Left renal cortex interstitium (tissue), 4 donors: ENCODE measurements around the gene TMEM175. TPM values are rescaled to one million over a fixed set of nuclear protein-coding genes. Genes with fewer than 3 reads are reported as not detected.

Source experiments
- DNase-seq, 4 donors: peaks; one replicate each; pipeline ENCODE4 v3.0.0-alpha.2; 2013; ENCODE audit warnings: low read depth in 4 of 4, low spot score in 2 of 4, missing footprints in 1 of 4
- polyA plus RNA-seq, 4 donors: library from polyadenylated mRNA; unstranded; fragments of 120-200 nt; gene quantifications; one replicate each; pipeline ENCODE4 v1.2.1, GENCODE V29; 2013; ENCODE audit not compliant: insufficient read length in 4 of 4

TMEM175 gene
- polyA plus RNA-seq, 4 donors, result 23.1 to 32.3 (median 27.3) TPM

DNA sequence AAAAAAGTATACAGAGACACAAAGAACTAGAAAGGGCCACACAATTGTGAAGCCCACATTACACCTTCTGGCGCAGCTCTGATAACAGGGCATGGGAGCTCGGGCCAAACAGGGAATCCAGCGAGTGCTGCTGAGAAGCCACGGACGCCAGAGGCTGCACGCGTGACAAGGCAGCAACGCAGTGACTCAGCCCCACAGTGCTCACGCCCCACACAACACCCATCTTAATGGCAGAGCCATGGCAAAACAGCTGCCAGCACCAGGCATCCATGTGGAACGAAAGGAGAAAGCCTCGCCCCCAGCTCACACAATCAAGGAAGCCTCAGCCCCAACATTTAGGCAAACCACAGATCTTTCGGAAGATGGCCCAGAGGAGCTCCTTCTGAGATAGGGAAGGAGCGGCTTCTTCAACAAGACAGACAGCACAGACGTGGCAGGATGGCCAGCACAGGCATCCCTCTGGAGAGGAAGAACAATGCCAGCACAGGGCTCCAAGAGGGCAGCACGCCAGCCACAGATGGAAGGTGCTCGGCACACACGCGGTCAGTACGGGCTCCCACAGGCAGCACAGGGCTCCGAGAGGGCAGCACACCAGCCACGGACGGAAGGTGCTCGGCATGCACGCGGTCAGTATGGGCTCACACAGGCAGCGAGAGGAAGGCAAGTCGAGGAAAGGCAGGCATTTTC is 33.2 kb upstream of the TMEM175 start:
- DNase-seq, result no peak

DNA sequence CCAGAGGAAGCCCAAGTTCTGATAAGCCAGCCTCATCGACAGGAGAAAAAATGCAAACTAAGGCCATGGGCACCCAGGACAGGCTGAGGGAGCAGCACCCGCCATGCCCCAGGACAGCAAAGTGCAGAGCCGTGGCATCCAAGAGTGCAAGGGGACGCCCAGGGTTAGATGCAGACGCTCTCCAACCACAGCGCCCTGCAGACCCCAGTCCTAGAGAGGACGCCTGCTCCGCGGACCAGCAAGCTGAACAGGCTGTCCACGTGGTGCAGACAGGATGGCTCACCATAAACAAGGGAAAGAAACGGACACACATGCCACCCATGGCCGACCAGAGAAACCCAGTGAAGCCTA is 32.7 kb upstream of the TMEM175 start:
- no peak for DNase-seq

DNA sequence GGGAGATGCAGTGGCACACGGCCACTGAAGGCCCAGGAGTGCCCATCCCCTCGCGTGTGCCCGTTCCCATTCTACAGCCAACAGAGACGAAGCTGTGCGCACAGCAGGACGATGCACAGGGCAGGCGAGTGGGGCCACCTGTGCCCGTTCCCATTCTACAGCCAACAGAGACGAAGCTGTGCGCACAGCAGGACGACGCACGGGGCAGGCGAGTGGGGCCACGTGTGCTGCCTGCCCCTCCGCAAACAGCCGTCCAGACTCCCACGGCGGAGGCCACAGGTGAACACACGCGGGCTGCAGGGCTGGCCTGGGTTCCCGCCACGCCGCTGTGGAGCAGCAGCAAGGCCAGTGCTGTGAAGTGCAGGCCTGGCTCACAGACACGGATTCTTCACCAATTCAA is 32.2 kb upstream of the TMEM175 start:
- no peak for DNase-seq

DNA sequence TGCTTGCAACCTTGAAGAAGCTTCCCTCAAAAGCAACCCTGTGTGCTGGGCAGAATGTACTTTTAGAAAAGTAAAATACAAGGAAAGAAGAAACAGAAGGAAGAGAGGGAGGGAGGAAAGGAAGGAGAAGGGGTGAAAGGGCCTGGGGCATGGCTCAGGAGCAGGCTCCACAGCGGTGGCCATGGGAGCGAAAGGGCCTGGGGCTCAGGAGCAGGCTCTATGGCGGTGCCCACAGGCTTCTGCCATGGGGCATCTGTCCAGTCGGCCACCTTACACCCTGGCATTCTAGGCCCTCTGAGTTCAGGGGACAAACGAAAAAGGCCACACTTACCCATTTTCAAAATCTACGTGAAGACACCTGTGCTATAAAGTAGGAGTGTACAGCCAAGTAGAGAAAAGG is 31.5 kb upstream of the TMEM175 start:
- DNase-seq, result no peak

DNA sequence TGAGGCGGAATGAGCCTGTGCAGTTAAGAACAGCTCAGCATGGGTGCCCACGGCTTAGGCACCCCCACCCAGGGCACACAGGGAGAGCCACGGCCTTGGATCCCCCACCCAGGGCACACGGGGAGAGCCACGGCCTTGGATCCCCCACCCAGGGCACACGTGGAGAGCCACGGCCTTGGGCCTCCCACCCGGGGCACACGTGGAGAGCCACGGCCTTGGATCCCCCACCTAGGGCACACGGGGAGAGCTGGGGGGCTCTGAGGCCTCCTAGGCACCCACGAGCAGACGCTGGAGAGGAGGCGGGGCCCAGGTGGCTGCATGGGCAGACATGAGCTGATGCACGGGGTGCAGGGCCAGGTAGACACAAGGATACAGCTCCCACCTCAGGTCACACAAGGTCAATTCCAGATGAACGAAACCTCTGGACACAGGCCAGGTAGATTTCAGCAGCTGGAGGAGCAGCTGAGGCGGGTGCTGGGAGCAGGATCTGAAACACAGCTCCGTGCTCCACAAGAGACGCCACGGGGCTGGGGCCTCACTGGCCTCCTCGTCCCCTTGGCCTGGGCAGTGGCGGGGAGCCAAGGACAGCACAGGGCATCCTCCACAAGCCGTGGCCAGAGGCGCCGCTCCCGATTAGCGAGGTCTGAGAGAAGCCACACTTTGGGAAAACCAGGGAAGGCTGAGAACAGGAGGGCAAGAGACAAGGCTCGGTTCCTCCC is 30.9 kb upstream of the TMEM175 start:
- DNase-seq, result no peak

DNA sequence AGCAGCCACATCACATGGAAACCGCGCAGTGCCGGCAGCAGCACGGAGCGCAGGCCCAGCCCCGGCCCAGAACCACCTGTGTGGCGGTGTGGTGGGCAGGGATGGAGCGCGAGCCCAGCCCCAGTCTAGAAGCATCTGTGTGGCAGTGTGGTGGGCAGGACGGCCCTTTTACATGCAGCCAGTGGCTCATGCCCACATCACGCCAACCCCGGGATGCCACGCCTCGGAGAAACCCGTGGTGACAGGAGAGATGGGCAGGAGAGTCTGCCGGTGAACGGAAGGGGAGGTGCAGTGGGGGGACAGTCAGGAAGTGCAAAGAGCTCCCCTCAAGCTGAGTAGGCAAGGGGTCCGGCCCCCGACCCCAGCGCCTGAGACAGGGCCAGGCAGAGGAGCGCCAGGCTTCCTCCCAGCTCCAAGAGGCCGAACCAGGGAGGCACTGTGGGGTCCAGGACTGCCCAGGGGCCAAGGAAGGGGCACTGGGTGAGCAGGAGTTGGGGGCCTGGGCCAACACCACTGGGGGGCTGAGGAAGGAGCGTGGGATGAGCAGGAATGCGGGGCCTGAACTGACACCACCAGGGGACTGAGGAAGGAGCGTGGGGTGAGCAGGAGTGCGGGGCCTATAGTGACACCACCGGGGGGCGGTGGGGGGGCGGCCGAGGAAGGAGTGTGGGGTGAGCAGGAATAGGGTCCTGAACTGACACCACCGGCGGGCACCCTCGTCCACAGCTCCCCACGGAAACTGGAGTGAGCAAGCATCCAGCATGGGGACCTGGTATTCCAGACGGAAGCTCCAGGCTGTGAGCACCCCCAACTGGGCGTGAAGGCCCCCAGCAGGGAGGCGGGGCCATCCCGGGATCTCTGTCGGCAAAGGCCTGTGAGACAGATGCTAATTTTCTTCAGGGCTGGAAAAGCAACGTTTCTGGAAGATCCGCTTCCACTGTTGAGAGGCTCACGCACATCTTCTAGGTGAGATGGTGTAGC is 28.9 kb upstream of the TMEM175 start:
- DNase-seq, result no peak

DNA sequence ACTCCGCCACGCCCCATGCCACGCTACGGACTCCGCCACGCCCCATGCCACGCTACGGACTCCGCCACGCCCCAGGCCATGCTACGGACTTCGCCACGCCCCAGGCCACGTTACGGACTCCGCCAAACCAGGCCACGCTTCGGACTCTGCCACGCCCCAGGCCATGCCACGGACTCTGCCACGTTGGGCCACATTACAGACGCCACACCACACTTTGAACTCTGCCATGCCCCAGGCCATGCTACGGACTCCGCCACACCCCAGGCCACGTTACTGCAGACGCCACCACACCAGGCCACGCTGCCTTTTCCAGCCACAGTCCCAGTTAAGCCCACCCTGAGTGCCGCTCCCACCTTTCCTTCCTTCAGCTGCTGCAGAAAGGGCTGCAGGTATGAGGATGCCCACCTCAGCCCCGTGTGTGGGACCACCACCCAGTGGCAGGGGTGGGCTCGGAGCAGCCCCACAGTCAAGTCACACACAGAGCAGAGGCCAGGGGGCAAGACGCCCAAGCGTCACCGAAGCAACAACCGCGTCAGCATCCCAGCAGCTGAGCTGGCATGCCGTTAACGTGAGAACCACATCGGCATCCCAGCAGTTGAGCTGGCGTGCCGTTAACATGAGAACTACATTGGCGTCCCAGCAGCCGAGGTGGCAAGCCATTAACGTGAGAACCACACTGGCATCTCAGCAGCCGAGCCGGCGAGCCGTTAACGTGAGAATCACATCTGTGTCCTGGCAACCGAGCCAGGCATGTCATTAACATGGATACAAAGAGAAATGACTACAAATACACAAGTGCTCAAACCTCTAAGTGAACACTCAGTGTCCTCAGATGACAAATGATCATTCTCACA is 26.5 kb upstream of the TMEM175 start:
- DNase-seq, result no peak

DNA sequence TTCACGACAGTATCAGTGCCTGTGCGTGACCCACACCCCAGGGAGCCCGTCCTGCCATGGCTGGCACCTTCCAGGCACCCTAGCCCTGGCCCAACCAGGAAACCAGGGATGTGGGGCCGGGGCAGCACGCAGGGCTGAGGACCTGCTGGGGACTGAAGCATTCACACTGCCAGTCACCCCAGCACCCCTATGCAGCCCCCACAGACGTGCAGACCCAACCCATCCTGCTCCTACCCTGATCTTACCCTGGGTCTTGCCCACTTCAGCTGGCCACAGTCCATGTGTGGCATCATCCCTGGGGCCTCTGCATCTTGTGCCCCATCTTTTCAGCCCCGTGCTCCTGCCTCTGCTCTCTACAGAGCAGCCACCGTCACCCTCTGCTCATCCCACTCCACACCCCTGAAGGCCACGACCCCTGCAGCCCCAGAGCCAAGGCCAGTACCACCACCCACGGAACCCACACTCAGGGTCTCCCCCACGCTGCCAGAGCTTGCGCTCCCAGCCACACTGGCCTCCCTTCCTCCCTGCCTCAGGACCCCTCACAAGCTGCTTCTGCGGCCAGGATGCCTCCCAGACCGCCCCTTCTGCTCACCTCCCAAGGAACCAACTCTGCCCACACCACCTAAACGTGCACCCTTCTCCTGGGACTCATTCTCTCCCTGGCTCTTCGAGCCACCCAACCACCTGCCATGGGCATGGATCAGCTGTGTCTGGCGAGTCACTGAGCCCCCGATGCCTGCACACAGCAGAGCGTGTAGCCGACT is 25.7 kb upstream of the TMEM175 start:
- DNase-seq, result no peak

DNA sequence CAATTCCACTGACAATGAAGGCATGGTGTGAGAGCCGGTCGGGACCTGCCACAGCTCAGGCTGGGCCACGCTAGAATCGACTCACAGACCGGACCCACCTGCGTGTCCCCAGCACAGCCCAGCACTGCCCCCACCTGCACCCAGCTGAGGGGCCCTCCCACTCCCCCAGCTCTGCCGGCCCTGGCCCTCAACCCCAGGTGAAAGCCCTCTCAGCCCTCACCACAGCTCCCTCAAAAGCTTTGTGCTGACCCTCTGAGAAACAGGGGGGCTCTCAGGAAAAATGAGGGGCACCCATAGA is 25.2 kb upstream of the TMEM175 start:
- no peak for DNase-seq

DNA sequence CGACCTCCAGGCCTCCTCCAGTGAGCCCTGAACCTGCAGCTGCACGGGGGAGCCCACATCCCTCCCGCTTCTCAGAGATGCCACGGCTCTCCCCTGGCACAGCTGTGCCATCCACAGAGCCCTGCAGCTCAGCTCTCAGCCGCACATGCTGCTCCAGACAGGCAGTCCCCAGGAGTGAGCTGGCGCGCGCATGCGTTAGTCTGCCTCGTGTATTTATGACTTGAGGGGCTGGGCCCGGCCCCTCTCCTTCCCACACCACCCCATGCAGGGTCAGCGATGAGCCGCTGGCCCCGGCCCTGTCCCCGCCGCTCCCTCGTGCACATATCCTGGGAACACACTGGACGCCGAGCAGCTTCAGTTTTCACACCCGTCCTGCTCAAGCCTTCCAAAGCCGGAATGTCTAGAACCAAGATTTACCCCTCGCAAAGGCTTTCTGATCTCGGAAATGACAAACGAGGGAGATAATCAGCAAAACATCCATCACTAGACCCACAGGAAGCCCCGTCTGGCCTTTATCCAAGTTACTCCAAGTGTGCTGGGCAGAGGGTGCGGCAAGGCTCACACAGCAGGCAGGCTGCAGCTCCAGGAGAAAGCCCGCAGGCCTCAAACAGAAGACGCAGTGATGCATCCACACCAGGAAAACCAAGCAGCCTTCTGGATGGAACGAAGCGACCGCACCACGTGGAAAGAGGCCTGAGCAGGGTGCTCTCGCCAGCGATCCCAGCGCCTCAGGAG is 24.4 kb upstream of the TMEM175 start:
- DNase-seq, result no peak

DNA sequence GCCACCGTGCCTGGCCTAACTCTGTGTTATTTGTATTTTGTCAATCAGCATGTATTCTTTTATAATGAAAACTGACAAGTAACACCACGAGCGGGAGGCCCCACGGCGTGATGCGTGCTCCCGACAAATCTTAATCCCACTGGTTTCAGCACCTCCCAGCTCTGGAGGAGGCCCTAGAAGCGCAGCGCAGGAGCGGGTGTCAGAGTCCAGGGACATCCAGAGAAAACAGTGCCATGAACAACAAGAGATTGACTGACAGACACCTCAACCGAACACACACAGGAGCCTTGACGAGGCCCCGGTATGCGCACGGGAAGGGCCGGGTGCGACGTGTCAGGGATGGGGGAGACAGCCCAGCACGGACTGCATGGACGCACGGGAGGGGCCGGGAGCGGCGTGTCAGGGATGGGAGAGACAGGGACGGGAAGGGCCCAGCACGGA is 23.1 kb upstream of the TMEM175 start:
- no peak for DNase-seq

DNA sequence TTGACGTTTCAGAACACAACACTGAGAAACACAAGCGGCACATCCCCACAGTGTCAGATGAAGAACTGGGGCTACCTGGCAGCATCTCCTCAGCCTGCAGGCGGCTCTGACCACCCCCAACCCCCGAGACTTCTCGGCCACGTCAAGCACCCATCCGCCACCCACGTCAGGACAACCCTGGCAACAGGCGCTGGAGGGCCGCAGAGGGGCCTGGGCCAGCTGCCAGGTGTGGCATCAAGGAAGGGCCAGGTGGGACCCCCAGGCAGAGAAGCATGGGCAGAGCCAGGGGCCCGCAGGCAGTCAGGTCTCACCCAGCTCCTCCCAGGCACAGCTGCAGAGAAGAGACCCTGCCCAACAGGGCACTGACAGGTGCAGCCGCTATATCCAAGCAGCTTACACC is 22.4 kb upstream of the TMEM175 start:
- no peak for DNase-seq

DNA sequence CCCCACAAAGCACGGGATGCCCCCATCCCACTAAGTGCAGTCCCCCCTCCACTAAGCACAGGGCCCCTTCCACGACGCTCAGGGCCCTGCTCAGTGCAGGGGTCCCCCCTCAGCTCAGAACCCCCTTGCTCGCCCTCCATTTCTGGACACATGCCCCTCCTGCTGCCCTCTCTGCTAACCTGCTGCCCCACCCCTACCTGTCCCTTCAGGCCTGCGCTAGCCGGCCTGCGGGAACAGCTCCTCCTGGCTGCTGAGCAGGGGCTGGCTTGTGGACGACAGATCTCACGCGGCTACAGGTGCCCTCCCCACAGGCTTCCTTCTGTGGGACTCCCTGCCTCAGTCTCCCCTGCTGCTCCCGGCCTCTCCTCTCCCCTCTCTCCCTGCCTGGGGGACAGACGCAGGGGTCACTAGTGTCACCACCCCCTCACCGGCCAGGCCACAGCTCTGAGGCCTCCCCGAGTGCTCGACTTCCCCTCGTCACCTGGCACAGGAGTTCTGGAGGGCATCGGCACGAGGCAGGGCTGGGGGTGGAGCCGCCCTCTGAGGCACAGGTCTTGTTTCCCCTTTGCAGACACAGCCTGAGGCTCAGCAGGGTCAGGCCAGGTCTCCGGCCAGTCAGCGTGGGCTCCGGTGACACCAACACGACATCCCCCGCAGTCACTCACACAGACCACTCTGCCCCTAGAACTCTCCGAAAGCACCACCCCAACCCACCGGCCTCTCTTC is 21.7 kb upstream of the TMEM175 start:
- no peak for DNase-seq

DNA sequence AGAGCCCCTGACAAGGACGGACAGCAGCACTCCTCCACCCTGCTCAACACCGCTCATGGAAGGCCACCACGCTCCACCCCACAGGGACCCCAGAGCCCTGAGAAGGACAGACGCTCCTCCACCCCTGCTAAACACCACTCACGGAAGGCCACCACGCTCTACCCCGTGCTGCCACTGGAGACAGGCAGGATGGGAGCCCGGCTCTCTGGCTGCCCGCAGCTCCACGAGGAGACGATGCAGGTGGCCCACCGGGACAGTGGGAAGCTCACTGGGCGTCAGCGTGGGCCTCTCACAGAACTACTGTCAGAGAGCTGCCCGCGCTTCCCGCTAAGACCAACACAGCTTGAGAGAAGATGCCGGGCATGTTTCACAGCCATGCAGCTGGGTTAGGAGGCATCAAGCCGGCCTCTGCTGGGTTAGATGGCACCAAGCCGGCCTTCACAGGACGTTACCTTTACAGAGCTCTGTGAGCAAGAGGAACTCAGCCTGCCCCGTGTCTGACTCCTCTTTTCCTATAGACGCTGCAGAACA is 21.0 kb upstream of the TMEM175 start:
- no peak for DNase-seq

DNA sequence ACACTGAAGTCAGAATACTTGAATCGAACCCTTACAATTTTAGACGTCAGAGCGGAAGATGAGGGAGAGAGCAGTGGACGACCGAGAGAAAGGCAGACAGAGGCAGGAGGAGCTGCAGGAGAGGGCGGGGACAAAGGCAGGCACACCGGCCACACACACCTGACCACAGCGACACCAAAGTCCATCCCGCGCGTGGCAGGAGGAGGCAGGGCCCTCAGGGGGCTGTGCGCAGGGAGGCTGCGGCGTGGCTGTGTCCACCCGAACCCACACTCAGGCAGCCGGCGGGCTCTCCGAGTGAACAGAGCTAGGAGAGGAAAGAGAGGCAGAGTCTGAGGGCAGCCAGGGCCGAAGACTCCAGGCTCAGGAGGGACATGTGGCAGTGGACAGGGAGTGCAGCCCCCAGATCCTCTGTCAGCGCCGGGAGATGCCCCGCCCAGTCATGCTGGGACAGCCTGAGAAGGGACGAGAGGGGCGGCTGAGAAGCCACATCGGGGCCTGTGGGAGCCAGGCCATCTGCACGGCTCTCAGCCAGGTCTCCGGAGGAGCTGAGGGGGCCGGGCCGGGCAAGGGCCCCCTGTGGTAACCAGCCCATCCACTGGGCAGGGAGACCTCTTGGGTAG is 20.3 kb upstream of the TMEM175 start:
- DNase-seq, result no peak

DNA sequence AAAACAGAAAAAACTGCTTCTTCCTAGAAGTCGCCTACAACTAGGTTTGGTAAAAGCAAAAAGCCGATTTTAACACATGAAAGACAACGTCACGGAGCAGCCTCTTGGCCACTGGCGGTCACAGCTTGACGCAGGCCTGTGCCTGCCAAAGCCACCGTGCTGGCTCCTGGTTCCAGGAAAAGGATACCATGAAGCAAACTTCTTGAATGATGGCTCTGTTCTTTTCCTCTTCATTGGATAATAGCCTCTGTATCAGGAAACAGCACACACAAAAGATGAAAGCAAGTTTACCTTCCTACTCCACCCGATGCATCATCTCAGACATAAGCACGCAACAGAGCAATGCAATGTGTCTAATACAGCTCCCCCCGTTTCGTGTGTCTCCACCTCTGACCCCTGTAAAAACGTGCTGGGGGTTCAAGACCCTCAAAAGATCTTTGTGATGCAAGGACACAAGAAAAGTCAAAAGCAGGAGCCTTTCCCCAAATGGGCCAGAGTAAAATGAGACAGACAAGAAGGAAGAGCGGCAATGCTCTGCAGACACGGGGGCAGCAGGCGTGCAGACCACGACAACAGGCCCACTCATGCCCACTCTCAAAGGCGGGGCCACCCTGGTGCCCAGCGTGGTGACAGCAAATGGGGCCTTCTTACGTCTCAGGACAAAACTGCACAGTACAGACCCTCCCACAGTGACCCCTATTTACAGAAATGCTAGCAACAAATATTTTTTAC is 19.5 kb upstream of the TMEM175 start:
- DNase-seq, result no peak

DNA sequence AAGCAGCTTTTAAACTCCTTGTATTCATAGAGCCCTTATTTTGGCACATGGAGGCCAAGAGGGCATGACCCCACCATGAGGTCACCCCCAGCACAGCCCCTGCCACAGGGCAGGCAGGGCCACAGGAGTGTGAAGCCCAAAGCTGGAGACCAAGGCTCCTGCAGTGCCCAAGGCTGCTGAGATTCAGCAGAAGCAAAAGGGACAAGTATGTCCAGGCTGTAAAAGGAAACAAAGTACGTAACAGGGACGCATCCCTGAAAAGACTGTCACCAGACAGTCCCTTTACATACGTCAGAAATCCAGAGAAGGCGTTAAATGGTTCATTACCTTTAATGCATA is 19.0 kb upstream of the TMEM175 start:
- no peak for DNase-seq
